ENCODE results near the gene SPPL2C. TPM values are rescaled to one million over a fixed set of nuclear protein-coding genes. Genes with fewer than 3 reads are reported as not detected.

SPPL2C gene
- not detected for total RNA-seq

GRCh38 chr17:45844695-45845375 is at the start of gene SPPL2C:
TSS of gene SPPL2C (plus strand) at chr17:45844881. CDS start at chr17:45844907, 26 bp downstream.

GRCh38 chr17:45894022-45894784 is 49.5 kb downstream of the SPPL2C start, which contains the start of gene MAPT:
TSS of gene MAPT (plus strand) at chr17:45894554. CDS start at chr17:45962338, 67,784 bp downstream.

Other genes starting within 250 kb of the SPPL2C start
- gene CRHR1, start 60.6 kb upstream of the SPPL2C start, total RNA-seq: not detected
- 10 to 100 TPM in 1 of 2 donors, under 1 TPM in 1; 0.33 to 10.3 TPM for gene MAPT, start 49.7 kb downstream of the SPPL2C start, total RNA-seq
- gene STH, start 154.4 kb downstream of the SPPL2C start, total RNA-seq: under 1 TPM in 1 of 2 donors, not detected in 1; 0.69 TPM

All from melanocyte of skin (primary cell).